ENCODE results near the gene SLC39A7.

The SLC39A7 gene

DNA sequence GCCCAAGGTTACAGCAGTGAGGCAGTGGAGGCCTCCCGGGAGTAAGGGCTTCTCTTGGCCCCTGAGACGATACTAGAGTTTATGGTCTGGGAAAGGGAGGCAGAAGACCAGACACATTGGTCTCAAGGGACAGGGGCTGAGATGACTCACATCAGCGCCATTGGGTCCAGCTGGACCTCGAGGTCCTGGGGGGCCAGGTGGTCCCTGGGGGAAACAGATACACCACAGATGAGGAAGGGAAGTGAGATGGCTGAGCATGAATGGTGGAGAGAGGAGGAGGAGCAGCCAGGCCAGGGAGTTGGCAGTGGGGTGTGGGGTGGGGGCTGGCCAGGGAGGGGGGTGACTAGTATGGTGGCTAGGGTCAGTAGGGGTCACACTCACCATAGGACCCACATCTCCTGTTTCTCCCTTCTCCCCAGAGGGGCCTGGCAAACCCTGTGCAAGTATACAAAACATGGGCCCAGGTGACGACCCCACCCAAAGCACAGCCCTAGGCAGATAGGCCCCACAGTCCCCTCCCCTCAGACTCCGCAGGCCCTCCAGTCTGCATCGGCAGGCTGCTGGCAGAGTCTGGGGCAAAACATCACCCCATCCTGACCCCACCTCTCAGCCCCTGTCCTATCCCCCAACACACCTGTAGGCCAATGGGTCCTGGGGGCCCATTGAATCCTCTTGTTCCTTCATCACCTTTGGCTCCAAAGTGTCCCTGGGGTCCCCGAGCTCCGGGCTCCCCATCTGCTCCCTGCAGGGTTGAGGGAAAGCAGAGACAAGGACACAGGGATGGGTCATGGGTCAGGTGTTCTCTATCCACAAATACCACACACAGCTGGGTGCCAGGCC lies 30.3 kb upstream of the SLC39A7 start:
- DNase-seq: no peak

DNA sequence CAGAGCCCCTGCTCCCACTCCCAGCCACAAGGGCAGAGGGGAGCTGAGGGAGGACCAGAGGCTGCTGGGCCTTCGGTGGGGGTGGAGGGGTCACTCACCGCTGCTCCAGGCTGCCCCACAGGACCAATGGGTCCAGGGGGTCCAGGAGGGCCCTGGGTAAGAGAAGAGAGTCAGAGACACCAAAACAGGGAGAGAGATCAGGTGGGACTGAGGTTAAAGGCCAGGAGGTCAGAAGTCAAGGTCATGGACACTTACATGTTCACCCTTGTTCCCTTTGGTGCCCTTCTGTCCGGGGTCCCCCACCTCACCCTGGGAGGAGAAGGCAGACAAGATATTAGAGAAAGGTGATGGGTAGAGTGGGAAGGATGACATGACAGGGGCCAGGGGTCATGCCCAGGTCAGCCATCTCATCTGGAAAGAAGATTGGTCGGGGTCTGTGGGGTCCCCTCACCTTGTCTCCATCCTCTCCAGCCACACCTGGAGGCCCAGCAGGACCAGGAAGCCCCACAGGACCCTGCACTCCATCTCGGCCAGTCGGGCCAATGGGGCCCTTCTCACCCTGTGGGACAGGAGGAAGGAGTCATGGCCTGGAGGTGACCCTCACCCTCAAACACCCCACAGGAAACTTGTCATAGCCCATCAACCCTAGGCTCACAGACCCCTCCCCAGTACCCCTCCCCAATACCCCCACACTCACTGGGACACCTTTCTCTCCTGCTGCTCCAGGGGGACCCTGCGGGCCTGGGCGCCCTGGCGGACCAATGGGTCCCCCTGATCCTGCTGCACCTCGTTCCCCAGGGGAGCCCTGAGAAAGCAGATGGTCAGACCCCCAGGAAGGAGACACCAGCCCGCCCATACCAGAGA lies 29.4 kb upstream of the SLC39A7 start:
- no peak for DNase-seq

DNA sequence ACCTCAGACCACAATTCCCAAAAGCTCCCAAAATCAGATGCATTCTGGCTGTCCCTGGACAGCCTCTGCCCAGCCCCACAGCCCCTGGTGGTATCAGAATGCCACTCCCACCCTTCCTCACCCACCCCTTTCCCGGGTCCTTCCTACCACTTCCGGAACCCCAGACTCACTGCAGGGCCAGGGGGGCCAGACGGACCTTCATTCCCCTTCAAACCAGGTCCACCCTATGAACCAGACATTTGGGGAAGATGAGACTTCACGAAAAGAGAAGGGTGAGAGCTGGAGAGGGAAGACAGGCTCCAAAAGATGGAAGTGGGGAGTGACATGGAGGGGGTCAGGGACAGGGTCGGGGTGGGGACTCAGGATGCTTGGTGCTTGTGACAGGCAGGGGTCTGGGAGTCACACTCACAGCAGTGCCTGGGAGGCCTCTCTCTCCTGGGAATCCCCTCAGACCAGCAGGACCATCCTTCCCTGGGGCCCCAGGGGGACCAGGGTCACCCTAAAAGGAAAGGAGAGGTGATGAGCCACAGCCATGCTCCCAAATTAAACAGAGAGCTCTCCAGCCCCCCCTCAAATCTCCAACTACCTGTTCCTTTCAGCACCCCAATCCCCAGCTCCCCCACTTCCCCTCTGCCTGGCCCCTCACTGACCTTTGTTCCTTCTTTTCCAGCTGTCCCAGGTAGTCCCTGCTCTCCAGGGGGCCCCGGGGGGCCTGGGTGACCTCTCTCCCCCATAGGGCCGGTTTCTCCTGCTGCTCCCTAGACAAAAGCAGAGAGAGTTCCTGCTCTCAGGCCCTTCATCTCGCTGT lies 28.6 kb upstream of the SLC39A7 start:
- DNase-seq: no peak

DNA sequence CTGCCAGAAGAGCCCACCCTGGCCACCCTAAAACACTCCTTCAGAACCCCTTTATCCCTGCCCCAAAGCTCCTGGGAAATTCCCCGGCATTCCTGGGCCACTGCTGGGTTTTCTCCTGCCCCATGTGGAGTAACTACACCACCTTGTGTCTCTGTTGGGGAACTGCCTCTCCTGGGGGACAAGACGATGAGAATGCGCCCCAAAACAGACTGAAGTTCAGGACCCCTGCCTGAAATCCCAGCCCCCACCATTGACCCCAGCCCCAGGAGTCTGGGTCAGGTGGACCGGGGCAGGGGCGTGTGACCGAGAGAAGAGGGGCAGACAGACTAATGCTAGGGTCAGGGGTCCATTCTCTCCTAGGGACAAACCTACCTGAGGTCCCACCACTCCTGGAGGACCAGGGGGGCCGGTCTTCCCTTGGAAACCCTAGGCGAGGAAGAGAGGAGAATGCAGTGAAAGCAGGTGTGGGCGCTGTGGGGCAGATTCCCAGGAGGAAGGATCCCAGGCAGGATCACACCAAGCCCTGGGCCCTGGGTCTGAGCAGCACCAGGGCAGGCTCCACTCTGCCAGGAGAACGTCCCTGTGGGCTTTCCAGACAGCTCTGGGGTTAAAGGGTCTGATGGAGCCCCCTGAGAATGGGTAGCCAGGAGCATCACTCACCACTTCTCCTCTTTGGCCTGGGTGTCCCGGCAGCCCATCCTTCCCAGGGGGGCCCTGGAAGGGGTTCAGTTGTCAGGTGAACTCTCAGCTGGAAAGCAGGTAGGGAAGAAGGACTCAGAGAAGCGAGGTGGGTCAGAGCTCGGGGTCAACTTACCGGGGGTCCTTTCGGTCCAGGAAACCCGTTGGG lies 27.8 kb upstream of the SLC39A7 start:
- DNase-seq: no peak

DNA sequence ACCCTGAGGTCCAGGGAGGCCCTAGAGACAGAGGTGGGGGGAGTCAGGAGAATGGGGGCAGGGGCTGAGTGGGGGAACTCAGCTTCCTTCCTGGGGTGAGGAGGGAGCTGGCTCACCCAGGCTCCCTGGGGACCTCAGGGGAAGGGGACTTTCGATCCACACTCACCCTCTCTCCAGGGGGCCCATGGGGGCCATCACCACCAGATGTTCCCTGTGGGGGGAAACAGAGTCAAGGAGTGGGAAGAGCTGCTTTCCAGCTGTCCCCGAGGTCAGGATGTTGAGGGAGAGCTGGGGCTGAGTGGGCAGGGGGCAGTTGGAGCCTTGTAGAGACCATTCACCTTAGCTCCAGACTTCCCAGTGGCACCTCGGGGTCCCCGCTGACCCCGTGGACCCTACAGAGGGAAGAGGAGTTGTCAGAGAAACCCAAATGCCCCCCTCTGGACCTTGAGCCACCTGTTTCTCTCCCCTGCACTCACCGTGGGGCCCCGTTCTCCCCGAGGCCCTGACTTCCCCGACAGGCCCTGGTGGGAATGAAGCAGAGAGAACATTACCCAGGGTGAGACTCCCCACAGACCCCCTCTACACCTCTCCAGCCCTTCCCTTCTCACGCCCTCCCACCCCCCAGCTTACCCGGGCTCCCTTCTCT lies 27.0 kb upstream of the SLC39A7 start:
- DNase-seq: no peak

DNA sequence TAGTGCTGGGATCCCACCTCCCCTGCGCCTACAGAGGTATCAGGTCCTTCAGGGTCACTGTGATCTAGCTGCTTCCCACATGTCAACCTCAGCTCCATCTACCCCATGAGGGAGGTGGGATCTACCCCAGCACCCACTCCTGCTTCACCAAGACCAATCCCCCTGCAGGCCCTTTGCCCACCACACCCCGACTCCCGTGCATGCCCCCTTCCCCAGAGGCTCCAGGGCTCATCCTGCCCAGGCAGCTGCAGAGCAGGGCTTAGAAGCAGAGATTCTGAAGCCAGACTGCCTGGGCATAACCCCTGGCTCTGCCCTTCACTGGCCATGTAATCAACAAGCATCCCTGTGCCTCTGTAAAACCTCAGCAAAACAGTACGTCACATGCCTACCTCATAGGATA lies 25.9 kb upstream of the SLC39A7 start:
- no peak for DNase-seq

DNA sequence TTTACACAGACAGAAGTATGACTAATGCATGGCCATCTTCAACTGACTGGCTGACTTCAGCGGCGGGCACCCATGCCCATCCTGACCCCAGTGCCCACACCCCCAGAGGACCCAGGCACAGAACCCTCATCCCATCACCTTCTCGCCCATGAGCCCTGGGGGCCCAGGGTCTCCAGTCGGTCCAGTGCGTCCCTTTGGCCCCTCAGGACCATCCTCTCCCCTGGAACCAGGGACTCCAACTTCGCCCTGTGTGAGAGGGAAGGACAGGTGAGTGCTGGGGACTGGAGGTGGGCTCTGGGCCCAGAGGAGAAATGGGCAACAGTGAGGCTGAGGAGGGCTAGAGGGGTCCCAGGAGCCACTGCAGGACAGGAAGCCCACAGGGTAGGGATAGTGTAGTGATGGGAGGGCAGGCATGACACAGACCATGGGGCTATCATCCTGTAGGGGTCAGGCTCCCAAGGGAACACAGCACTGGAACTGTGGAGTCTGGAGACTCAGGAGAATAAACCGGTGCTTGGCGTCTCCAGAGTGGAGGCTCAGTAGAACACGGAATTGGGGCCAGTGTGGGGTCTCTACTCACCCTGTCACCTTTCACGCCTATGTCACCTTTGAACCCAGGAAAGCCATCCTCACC lies 25.1 kb upstream of the SLC39A7 start:
- no peak for DNase-seq

DNA sequence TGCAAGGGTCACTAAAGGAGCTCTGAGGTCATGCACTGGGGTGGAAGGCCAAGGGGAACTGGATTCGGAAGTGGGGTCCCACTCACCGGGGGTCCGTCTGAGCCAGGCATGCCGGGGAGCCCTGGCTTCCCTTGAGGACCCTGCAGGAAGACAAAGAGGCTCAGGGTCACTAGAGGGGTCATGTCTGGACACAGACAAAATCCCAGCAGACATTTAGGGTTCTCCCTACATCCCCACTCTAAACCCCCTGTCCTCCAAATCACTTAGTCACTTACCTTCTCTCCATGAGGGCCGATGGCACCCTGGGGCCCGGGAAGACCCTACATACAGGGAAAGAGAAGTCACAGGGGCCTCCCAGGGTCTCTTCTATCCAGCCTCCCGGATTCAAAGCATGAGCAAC lies 23.8 kb upstream of the SLC39A7 start:
- no peak for DNase-seq

DNA sequence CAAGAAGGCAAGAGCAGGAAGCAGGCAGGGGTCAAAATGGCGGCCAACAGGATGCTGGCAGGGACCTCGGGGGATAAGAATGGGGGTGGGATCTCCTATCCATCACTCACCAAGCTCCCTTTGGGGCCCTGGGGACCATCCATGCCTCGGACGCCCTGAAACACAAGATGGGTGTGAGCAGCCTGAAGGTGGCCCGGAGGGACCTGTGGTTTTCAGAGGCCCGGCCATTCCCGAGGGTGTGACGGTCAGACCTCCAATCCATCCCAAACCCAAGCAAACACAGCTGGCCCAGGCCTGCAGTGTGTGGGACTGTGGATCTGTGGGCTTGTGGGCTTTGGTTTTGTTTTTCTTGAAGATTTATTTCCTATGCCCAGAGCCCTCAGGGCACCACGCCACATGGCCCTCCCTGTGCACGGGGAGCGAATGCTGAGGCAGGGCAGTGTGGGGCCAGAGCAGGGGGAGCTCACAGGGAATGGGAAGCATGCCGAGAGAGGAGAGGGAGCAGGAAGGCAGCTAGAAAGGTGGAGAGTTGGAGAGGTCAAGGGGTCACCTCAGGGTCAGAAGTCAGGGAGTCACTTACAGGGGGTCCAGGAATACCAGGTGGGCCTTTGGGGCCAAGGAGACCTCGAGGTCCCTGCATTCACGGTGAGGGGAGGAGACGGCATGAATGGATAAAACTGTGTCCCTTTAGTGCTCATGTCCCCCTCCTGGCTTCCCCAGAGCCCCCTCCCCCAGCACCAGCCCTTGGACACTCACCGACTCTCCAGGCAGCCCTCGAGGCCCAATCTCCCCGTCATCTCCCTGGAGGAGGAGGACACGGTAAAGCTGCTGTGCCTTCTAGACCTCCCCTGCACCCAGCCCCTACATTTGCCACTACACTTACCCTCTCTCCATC lies 22.9 kb upstream of the SLC39A7 start:
- no peak for DNase-seq

DNA sequence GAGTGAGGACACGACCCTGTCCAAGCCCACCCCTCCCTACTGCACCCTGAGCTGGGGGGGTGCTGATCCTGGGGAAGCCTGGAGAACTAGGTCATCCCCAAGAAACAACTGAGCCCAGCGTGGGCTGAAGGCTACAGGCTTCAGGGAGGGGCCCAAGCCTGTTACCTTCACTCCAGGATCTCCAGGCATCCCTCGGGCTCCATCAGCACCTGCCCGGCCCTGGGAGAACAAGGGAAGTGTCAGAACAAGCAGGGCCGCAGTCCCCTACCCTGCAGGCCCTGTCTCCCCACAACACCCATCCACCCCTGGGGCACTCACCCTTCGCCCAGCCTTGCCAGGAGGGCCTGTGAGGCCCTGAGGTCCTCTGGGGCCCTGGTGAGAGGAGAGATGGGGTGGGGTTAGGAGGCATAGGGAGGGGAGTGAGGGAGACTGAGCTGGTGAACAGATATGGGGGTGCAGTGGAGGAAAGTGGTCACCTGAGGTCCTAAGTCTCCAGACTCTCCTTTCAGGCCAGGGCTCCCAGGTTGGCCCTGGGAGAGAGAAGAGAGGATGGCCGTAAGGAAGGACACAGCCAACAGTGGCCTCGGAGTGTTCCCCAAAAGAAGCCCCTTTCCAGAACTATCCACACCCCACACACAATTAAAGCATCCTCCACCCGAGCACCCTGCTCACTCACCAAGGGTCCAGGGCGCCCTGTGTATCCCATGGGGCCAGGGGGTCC lies 21.8 kb upstream of the SLC39A7 start:
- DNase-seq: no peak

DNA sequence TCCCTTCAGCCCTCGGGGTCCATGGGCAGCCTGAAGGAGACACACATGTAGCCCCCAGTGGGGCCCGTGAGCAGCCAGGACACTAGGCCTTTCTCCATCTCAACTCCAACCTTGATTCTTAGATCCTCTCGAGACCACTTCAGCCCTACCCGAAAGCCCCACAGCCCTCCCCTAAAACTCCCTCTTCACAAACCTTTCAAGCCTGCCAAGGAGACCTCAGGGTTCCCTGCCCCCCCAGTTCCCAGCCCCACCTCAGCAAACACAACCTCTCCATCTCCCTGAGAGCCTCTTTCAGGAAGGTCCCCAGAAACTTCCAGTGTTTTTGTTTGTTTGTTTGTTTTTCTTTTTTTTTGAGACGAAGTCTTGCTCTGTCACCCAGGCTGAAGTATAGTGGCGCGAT lies 19.5 kb upstream of the SLC39A7 start:
- no peak for DNase-seq

DNA sequence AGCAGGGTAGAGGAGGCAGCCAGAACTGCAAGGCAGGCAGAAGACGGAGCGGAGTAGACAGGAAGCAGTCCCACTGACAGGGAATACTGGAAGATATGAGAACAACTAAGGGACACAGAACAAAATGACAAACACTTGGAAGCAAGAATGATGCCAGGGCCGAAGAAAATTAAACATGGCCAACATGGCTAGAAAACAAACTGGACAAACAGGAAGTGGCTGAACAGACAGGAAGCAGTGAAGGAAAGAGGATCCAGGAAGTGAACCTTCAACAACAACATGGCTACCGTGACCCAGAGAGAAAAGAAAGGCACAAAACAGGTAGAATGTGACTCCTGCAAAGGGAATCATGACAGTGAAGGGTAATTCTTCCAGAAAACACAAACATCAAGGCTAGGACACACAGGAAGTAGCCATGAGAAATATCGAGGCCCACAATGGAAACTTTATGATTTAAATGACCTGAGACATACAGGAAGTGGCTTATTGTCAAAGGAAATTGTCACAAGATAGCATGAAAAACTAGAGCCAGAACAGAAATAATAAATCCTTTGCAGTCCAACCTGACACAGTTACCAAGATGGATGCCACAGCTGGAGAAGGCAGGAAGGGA lies 17.5 kb upstream of the SLC39A7 start:
- no peak for DNase-seq

DNA sequence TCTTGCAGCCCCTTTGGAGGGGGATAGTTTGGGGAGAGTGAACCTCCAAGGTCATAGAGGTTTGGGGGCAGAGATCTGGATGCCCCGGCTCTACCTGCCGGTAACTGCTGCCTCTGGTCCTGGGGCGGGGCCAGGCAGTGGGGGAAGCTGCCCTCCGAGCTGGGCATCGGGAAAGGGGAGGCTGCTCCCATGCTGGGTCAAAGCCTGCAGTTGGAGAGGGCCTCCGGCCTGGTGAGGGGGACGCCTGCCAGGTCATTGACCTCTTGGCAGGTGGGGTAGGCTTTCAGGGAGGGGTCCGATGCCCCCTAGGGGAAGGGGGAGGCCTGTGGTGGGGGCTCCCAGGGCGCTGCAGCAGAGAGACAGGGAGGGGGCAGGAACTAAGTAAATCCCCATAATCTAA lies 15.5 kb upstream of the SLC39A7 start:
- DNase-seq: no peak

DNA sequence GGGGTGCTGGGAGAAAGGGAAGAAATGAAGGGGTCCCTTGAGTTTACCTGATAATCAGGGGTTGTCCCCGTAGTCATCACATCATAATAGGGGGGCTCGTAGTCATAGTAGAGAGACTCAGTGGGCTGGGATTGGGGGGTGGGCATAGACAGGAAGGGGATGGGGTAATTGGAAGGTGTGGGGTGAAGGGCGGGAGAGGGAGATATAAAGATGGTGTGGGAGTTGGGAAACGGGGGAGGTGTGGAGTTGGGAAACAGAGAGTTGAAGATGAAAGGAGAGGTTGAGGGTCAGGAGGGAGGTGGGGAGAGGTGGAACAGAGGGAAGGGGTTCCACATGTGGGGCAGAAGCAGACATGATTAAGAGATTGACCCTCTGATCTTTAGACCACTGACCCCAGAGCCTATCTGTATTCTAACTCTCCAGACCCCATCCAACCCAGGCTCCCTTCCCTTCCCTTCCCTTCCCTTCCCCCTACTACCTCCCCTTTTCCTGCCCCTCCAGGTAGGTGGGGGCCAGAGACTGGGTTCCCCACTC lies 14.9 kb upstream of the SLC39A7 start:
- DNase-seq: no peak

DNA sequence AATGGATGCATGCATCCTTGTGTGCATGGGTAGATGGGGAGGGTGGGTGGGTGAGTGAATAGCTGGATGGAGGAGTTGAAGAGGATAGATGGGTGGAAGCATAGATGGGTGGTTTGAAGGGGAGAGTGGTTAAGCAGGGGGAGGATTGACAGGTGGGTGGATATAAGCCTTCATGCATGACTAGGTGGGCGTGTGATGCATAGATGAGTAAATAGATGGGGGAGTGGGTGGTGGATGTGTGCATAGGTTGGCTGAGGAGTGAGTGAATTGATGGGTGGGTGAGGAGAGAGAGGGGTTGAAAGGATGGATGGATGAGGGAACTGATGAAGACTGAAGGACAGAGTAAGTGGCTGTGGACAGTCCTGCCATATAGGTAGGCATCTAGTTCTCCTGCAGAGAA lies 12.9 kb upstream of the SLC39A7 start:
- DNase-seq: no peak

DNA sequence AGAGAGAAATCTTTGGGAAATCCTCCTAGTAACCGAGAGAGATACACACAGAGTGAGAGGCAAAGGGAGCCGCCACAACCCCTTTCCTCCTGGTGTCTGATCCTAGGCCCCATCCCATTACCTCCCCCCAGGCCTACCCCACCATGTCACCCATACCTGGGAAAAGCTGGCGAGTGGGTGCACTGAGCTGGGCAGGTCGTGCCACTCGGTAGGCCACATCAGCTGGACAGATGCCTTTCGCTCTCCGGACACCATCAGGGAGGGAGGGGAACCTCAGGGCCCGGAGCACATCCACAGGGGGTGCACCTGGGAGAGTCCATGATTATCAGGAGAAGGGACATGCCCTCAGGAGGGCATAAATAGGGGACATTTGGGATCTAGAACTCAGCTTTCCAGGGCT lies 11.5 kb upstream of the SLC39A7 start:
- no peak for DNase-seq

DNA sequence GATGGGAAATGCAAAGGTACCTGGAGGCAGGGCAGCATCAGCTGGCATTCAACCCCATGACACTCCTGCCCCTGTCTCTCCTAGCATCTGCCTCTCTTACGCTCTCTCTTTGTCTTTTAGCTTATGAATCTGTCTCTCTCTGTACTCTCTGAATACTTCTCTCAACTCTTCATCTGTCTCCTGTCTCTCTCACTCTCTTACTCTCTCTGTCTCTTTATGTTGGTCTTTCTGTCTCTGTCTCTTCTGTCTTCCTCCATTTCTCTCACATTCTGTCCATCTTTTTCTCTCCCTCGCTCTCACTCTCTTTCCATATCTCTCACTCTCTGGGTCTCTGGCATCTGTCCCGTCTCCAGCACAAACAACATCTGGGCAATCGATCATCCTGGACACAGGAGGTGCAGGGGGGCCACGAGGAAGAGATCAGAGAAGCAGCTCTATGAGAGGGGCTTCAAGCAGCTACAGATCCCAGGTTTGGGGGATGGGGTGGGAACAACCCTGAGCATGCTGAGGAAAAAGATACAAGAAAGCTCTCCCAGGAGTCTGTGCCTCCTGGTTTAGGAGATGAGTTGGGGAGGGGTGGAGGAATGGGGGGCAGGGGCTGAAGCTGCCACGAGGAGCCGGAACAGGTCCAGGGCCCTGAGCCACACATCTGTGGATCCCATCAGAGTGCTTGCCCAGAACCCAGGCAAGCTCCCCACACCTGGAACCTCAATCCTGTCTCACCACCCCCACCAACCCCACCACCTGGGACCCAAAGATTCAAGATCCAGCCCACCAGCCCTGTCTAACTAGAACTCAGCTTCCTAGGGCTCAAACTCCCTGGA lies 10.8 kb upstream of the SLC39A7 start:
- no peak for DNase-seq
